MM.1S (cell line): ENCODE measurements around the gene YWHAE.
A peak's percentile ranks its signal among the peaks of the same experiment; 100 is the strongest.
"Not testable (repeated sequence)": the region's sequence is repeated elsewhere in the genome, so short reads cannot be mapped to it uniquely, and the experiment has no call there.

Experiments
- DNase-seq: peaks from one replicate; pipeline ENCODE4 v3.0.0-alpha.2; 2015
- H2AFZ ChIP-seq: fragments of 300-600 bp; sonication (generic); 2 replicates; pipeline ENCODE4 v1.6.0; 2016; ENCODE audit warnings: antibody characterized with exemption, low read length
- H3F3A ChIP-seq: fragments of 300-600 bp; sonication (generic); 2 replicates; pipeline ENCODE4 v1.6.1; 2016; ENCODE audit warnings: mild to moderate bottlenecking, antibody characterized with exemption, low read length, moderate library complexity, mixed read lengths; ENCODE audit not compliant: insufficient read depth
- H3K27ac ChIP-seq: fragments of 300-600 bp; sonication (generic); 2 replicates; pipeline ENCODE4 v1.5.1; 2016; ENCODE audit warnings: mild to moderate bottlenecking, low read length
- H3K27me3 ChIP-seq: fragments of 300-600 bp; sonication (generic); replicated peaks from 2 replicates; pipeline ENCODE4 v1.6.0; 2016; ENCODE audit warnings: low read length; ENCODE audit not compliant: insufficient read depth
- H3K36me3 ChIP-seq: fragments of 300-600 bp; sonication (generic); replicated peaks from 2 replicates; pipeline ENCODE4 v1.6.1; 2016; ENCODE audit warnings: mild to moderate bottlenecking, low read length, mixed read lengths; ENCODE audit not compliant: insufficient read depth
- H3K4me1 ChIP-seq: fragments of 300-600 bp; sonication (generic); 2 replicates; pipeline ENCODE4 v1.6.1; 2016; ENCODE audit warnings: low read length, mixed read lengths
- H3K4me2 ChIP-seq: fragments of 300-600 bp; sonication (generic); 2 replicates; pipeline ENCODE4 v1.6.0; 2016; ENCODE audit warnings: low read depth, low read length
- H3K4me3 ChIP-seq: fragments of 300-600 bp; sonication (generic); 2 replicates; pipeline ENCODE4 v1.5.1; 2016; ENCODE audit warnings: low read length, mixed read lengths
- H3K79me2 ChIP-seq: fragments of 300-600 bp; sonication (generic); 2 replicates; pipeline ENCODE4 v1.6.1; 2016; ENCODE audit warnings: mixed run types, low read length, mixed read lengths
- H3K9ac ChIP-seq: fragments of 300-600 bp; sonication (generic); 2 replicates; pipeline ENCODE4 v1.6.1; 2016; ENCODE audit warnings: low read length, mixed read lengths
- H3K9me2 ChIP-seq: fragments of 300-600 bp; sonication (generic); replicated peaks from 2 replicates; pipeline ENCODE4 v1.6.1; 2016; ENCODE audit warnings: mild to moderate bottlenecking, low read length, mixed read lengths; ENCODE audit not compliant: insufficient read depth
- H3K9me3 ChIP-seq: fragments of 300-600 bp; sonication (generic); replicated peaks from 2 replicates; pipeline ENCODE4 v1.6.1; 2016; ENCODE audit warnings: mild to moderate bottlenecking, low read length, mixed read lengths; ENCODE audit not compliant: insufficient read depth
- H4K20me1 ChIP-seq: fragments of 300-600 bp; sonication (generic); 2 replicates; pipeline ENCODE4 v1.6.1; 2016; ENCODE audit warnings: mild to moderate bottlenecking, low read length, moderate library complexity, mixed read lengths; ENCODE audit not compliant: insufficient read depth
- EZH2 ChIP-seq: fragments of 300-600 bp; sonication (generic); optimal IDR thresholded peaks from 2 replicates; pipeline ENCODE3; 2017; ENCODE audit warnings: low read depth, mild to moderate bottlenecking, antibody characterized with exemption, low read length, mixed read lengths
- EZH2phosphoT487 ChIP-seq: fragments of 300-600 bp; sonication (generic); IDR thresholded peaks from 2 replicates; pipeline ENCODE4 v1.6.1; 2018; ENCODE audit warnings: antibody characterized with exemption, low read length
- TF ChIP-seq, protein P1 (sequence below): fragments of 300-600 bp; sonication (generic); IDR thresholded peaks from 2 replicates; pipeline ENCODE4 v1.5.1; 2016; ENCODE audit warnings: antibody characterized with exemption, low read length, mixed read lengths

YWHAE gene

DNA sequence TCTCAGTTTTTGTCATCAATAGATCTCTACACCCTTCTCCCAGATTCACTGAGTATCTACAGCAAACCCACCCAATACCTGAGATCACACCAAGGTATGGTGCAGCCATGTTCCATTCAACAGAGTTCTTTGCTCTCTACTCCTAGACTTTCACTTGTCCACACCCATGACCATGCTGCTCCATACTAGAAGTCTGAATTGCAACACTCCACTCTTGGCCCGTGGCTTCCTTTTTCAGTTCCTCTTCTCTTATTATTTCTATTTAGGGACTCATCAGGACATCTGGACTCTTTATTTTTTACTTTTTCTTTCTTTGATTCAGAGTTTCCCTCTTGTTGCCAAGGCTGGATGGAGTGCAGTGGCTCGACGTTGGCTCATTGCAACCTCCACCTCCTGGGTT is 37.1 kb downstream of the YWHAE start:
- peak overlapping the region; percentile 36; the same call in 1 of the 2 replicates for H3K27ac ChIP-seq
- H3K36me3 ChIP-seq: peaks cover 11% of the 10 kb centered on the region
- DNase-seq: peak; percentile 33

DNA sequence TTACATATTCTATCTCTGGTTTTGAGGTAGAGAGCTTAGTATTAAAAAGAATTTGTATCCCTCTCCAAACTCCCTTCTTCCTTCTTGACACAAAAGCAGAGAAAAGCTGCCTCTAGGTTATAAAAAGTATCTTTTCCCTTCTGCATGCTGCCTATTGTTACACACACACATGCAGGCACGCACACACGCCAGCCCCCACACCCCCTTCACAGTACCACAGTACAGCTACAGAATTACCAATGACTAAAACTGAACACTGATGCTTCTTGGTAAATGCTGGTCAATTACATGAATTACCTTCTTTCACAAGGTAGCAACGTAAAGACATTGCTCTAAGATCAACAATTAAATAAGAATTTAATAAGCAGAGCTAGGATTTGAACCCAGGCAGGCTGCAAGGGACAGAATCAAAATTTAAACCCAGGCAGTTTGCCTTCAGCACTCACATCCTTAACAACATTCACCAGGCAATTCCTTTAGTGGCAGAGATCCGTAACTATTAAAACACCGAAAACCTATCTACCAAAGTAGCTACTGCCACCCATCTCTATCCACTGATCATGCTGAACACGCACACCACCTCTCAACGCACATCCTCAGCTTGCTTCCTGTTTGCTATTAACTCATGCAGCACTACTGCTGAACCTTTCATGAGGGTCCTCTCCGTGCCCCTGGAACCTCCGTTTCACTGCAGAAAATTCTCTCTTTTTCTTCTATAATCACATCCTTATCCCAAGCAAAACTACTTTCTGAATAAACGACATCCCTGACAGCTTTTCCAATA is 37.8 kb downstream of the YWHAE start:
- Histone ChIP-seq H3K9ac (no peak overlapping the region), H3K9me3 (no peaks in the 10 kb centered on the region), H3K4me2 (no peak overlapping the region), H3K9me2 (no peaks in the 10 kb centered on the region), H3K36me3 (peaks cover 11% of the 10 kb centered on the region), H2AFZ (no peak overlapping the region), H3K4me1 (peaks cover 36% of the 10 kb centered on the region), H4K20me1 (peaks cover 69% of the 10 kb centered on the region), H3K27me3 (no peaks in the 10 kb centered on the region), H3K27ac (no peak overlapping the region), H3K79me2 (peaks cover 98% of the 10 kb centered on the region), H3F3A (peaks cover 19% of the 10 kb centered on the region), H3K4me3 (no peak overlapping the region)
- TF ChIP-seq, protein P1, sequence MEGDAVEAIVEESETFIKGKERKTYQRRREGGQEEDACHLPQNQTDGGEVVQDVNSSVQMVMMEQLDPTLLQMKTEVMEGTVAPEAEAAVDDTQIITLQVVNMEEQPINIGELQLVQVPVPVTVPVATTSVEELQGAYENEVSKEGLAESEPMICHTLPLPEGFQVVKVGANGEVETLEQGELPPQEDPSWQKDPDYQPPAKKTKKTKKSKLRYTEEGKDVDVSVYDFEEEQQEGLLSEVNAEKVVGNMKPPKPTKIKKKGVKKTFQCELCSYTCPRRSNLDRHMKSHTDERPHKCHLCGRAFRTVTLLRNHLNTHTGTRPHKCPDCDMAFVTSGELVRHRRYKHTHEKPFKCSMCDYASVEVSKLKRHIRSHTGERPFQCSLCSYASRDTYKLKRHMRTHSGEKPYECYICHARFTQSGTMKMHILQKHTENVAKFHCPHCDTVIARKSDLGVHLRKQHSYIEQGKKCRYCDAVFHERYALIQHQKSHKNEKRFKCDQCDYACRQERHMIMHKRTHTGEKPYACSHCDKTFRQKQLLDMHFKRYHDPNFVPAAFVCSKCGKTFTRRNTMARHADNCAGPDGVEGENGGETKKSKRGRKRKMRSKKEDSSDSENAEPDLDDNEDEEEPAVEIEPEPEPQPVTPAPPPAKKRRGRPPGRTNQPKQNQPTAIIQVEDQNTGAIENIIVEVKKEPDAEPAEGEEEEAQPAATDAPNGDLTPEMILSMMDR: no peak
- no peak for TF ChIP-seq EZH2
- TF ChIP-seq EZH2phosphoT487: no peak
- DNase-seq: no peak

More for the DNA sequence above, 37.1 kb downstream of the YWHAE start:
- no peak overlapping the region for H3K4me3 ChIP-seq
- H3F3A ChIP-seq: peaks cover 24% of the 10 kb centered on the region
- H2AFZ ChIP-seq: no peak overlapping the region
- no peaks in the 10 kb centered on the region for H3K27me3 ChIP-seq
- H4K20me1 ChIP-seq: peaks cover 76% of the 10 kb centered on the region
- H3K9ac ChIP-seq: no peak overlapping the region
- TF ChIP-seq, protein P1: no peak
- TF ChIP-seq EZH2phosphoT487 (no peak), EZH2 (no peak)
- no peaks in the 10 kb centered on the region for H3K9me2 ChIP-seq
- peak overlapping the region; percentile 11; the same call in 1 of the 2 replicates for H3K4me2 ChIP-seq
- peaks cover 98% of the 10 kb centered on the region for H3K79me2 ChIP-seq
- peaks cover 41% of the 10 kb centered on the region for H3K4me1 ChIP-seq
- H3K9me3 ChIP-seq: no peaks in the 10 kb centered on the region

DNA sequence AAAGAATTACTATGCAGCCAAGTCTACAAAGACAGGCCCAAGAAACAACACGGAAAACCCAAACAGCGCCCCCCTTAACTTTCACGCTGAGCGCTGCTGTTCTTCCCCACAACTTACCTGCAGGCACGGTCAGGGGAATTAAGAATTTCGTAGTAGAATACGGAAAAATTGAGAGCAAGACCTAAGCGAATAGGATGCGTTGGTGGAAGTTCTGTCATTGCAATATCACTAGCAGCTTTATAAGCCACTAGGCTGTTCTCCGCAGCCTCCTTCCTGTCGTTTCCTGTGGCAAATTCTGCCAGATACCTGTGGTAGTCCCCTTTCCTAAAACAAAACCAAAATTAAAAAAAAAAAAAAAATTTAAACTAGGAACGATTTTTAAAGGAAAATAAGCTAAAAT is 39.0 kb downstream of the YWHAE start:
- H3F3A ChIP-seq: peaks cover 17% of the 10 kb centered on the region
- TF ChIP-seq EZH2phosphoT487: no peak
- TF ChIP-seq, protein P1: no peak
- no peak for TF ChIP-seq EZH2
- no peaks in the 10 kb centered on the region for H3K27me3 ChIP-seq
- peaks cover 11% of the 10 kb centered on the region for H3K36me3 ChIP-seq
- H3K4me3 ChIP-seq: no peak overlapping the region
- H3K9ac ChIP-seq: no peak overlapping the region
- H2AFZ ChIP-seq: no peak overlapping the region
- no peaks in the 10 kb centered on the region for H3K9me3 ChIP-seq
- H4K20me1 ChIP-seq: peaks cover 58% of the 10 kb centered on the region
- no peak for DNase-seq
- no peak overlapping the region for H3K4me2 ChIP-seq
- no peak overlapping the region for H3K27ac ChIP-seq
- peaks cover 95% of the 10 kb centered on the region for H3K79me2 ChIP-seq
- H3K9me2 ChIP-seq: no peaks in the 10 kb centered on the region
- peaks cover 32% of the 10 kb centered on the region for H3K4me1 ChIP-seq

DNA sequence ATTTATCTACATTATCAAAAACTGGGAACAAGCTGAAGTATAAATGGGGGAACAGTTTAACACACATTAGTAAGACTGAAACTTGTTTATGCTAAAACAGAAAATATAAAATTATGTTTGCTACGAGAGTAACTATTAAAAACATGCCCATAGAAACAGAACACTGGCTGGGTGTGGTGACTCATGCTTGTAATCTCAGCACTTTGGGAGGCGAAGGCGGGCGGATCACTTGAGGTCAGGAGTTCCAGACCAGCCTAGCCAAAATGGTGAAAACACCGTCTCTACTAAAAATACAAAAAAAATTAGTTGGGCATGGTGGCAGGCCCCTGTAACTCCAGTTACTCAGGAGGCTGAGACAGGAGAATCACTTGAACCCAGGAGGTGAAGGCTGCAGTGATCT is 39.7 kb downstream of the YWHAE start:
- H4K20me1 ChIP-seq: peaks cover 56% of the 10 kb centered on the region
- peaks cover 17% of the 10 kb centered on the region for H3F3A ChIP-seq
- H3K9ac ChIP-seq, DNase-seq, H3K27ac ChIP-seq, H3K4me3 ChIP-seq, H3K9me2 ChIP-seq, H3K9me3 ChIP-seq, H3K4me2 ChIP-seq, H3K27me3 ChIP-seq, H2AFZ ChIP-seq: not testable (repeated sequence)
- peaks cover 94% of the 10 kb centered on the region for H3K79me2 ChIP-seq
- peaks cover 11% of the 10 kb centered on the region for H3K36me3 ChIP-seq
- H3K4me1 ChIP-seq: peaks cover 31% of the 10 kb centered on the region
